Stimulated activated CD4-positive, alpha-beta T cell treated with anti-CD3 and anti-CD28 coated beads, TNF-alpha, amount 100 ng/mL, for 24 hours (primary cell): ENCODE results near the gene ITGAD.
"Not testable (repeated sequence)": the region's sequence is repeated elsewhere in the genome, so short reads cannot be mapped to it uniquely, and the experiment has no call there.

Experiments
- DNase-seq, 3 experiments: peaks; one replicate each; pipeline ENCODE4 v3.0.0-alpha.2; 2020; ENCODE audit warnings: low read depth in 3 of 3

Gene ITGAD

GRCh38 chr16:31429796-31430195 is 36.7 kb downstream of the ITGAD start:
- DNase-seq = no peak

GRCh38 chr16:31430380-31431052 is 37.4 kb downstream of the ITGAD start:
- no peak for DNase-seq

GRCh38 chr16:31435341-31436220 is 42.4 kb downstream of the ITGAD start:
- no peak for DNase-seq

- DNase-seq = no peak
Measured at GRCh38 chr16:31436221-31437045, 43.3 kb downstream of the ITGAD start.

GRCh38 chr16:31438414-31438813 is 45.3 kb downstream of the ITGAD start:
- no peak for DNase-seq

- not testable (repeated sequence) for DNase-seq
Measured at GRCh38 chr16:31439023-31439422, 45.9 kb downstream of the ITGAD start.

- no peak for DNase-seq
Measured at GRCh38 chr16:31439519-31439918, 46.4 kb downstream of the ITGAD start.

GRCh38 chr16:31440516-31441184 is 47.5 kb downstream of the ITGAD start:
- no peak for DNase-seq

- DNase-seq = no peak
Measured at GRCh38 chr16:31441956-31442355, 48.8 kb downstream of the ITGAD start.

- not testable (repeated sequence) for DNase-seq
Measured at GRCh38 chr16:31445931-31446330, 52.8 kb downstream of the ITGAD start.

- DNase-seq = no peak
Measured at GRCh38 chr16:31451201-31451600, 58.1 kb downstream of the ITGAD start.

- DNase-seq = no peak
Measured at GRCh38 chr16:31451681-31452351, 58.7 kb downstream of the ITGAD start.

GRCh38 chr16:31452631-31453106 is 59.5 kb downstream of the ITGAD start:
- DNase-seq = no peak

GRCh38 chr16:31453255-31454204 is 60.4 kb downstream of the ITGAD start:
- DNase-seq = no peak

GRCh38 chr16:31455601-31456314 is 62.6 kb downstream of the ITGAD start:
- peak in 1 of 3 experiments; percentile 38 for DNase-seq

GRCh38 chr16:31456988-31457360 is 63.8 kb downstream of the ITGAD start:
- no peak for DNase-seq

- DNase-seq = peak in 1 of 3 experiments; percentile 37
Measured at GRCh38 chr16:31458073-31458843, 65.1 kb downstream of the ITGAD start.
